ENCODE measurements around the gene TXNDC5. TPM values are rescaled to one million over a fixed set of nuclear protein-coding genes. Genes with fewer than 3 reads are reported as not detected.
"Not testable (repeated sequence)": the region's sequence is repeated elsewhere in the genome, so short reads cannot be mapped to it uniquely, and the experiment has no call there.

The TXNDC5 gene
- total RNA-seq, 4 donors from 2014 or later, result 49.2 to 61.1 (median 60.3) TPM

DNA sequence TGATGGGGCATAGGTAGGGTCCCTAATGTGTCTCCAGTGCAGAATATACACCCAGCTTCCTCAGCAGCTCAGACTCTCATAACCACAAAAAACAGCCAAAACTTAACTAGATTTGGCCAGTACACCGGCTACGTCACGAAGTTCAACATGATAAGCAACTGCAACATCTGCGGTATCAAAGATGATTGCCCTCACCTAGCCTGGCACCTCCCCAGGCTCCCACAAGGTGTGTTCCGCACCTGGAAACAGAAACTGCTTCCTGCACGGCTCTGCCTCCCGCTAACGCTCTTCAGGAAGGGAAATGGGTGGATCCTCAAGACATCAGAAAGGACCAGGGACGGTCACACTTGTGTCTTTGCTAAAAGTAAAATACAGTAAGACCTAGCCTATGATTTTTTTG lies 9.5 kb downstream of the TXNDC5 start:
- DNase-seq (ENCODE audit: low spot score in 2 of 2), result no peak
- peaks cover 79% of the 10 kb centered on the region for H3K36me3 ChIP-seq
- WGBS, result 93% methylated on average over 9 of the region's 9 CpGs
- no peak overlapping the region for H3K4me3 ChIP-seq
- no peak overlapping the region for H3K27ac ChIP-seq
- no peaks in the 10 kb centered on the region for H3K27me3 ChIP-seq
- H3K9me3 ChIP-seq, result no peaks in the 10 kb centered on the region
- TF ChIP-seq POLR2AphosphoS5 (IDR thresholded peaks at IDR 0.05) (no peak), EP300 (IDR thresholded peaks at IDR 0.05) (no peak), POLR2A (IDR thresholded peaks at IDR 0.05) (no peak)
- TF ChIP-seq, protein P1, sequence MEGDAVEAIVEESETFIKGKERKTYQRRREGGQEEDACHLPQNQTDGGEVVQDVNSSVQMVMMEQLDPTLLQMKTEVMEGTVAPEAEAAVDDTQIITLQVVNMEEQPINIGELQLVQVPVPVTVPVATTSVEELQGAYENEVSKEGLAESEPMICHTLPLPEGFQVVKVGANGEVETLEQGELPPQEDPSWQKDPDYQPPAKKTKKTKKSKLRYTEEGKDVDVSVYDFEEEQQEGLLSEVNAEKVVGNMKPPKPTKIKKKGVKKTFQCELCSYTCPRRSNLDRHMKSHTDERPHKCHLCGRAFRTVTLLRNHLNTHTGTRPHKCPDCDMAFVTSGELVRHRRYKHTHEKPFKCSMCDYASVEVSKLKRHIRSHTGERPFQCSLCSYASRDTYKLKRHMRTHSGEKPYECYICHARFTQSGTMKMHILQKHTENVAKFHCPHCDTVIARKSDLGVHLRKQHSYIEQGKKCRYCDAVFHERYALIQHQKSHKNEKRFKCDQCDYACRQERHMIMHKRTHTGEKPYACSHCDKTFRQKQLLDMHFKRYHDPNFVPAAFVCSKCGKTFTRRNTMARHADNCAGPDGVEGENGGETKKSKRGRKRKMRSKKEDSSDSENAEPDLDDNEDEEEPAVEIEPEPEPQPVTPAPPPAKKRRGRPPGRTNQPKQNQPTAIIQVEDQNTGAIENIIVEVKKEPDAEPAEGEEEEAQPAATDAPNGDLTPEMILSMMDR (IDR thresholded peaks at IDR 0.05), result no peak
- H3K4me1 ChIP-seq, result peaks cover 2% of the 10 kb centered on the region

DNA sequence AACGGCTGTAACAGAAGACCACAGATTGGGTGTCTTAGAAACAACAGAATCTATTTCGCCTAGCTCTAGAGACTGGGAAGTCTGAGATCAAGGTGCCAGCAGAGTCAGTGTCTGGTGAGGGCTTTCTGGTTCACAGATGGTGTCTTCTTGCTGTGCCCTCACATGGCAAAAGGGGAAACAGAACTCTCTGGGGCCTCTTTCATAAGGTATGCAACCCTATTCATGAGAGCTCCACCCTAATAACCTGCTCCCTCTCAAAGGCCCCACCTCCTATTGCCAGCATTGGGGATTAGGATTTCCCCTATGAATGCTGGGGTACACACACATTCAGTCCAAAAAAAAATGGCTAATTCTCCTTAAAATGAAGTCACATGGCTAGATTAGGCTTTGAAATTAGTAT lies 10.0 kb downstream of the TXNDC5 start:
- peaks cover 83% of the 10 kb centered on the region for H3K36me3 ChIP-seq

DNA sequence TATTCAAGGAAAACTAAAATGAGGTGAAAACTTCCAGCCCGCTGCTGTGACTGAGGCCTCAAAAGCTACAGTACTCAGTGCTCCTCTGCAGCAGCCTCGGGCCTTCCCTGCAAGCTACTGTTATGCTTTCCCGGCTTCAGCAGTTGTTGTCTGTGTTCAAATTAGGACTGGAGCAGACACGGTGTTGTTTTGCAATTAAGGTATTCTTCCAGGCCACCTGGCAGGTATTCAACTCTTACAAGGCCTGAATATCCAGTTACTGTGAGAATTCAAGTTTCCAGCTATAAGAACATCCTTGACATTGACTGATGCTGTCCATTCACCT lies 10.7 kb downstream of the TXNDC5 start:
- no peaks in the 10 kb centered on the region for H3K9me3 ChIP-seq
- 61% methylated on average over 4 of the region's 4 CpGs for WGBS
- peaks cover under 1% of the 10 kb centered on the region for H3K4me1 ChIP-seq
- no peak overlapping the region for H3K27ac ChIP-seq
- no peak overlapping the region for H3K4me3 ChIP-seq
- no peak for DNase-seq (ENCODE audit: low spot score in 2 of 2)
- no peaks in the 10 kb centered on the region for H3K27me3 ChIP-seq
- peaks cover 91% of the 10 kb centered on the region for H3K36me3 ChIP-seq
- TF ChIP-seq, protein P1 (IDR thresholded peaks at IDR 0.05), result no peak
- TF ChIP-seq EP300 (IDR thresholded peaks at IDR 0.05) (no peak), POLR2AphosphoS5 (IDR thresholded peaks at IDR 0.05) (no peak), POLR2A (IDR thresholded peaks at IDR 0.05) (no peak)

More for the DNA sequence above, 10.0 kb downstream of the TXNDC5 start:
- H3K4me3 ChIP-seq, result no peak overlapping the region
- no peak overlapping the region for H3K27ac ChIP-seq
- no peak for DNase-seq (ENCODE audit: low spot score in 2 of 2)
- H3K9me3 ChIP-seq, result no peaks in the 10 kb centered on the region
- H3K4me1 ChIP-seq, result peaks cover 2% of the 10 kb centered on the region
- 83% methylated on average over 2 of the region's 2 CpGs for WGBS
- TF ChIP-seq EP300 (IDR thresholded peaks at IDR 0.05) (no peak), POLR2A (IDR thresholded peaks at IDR 0.05) (no peak), POLR2AphosphoS5 (IDR thresholded peaks at IDR 0.05) (no peak)
- TF ChIP-seq, protein P1 (IDR thresholded peaks at IDR 0.05), result no peak
- no peaks in the 10 kb centered on the region for H3K27me3 ChIP-seq

DNA sequence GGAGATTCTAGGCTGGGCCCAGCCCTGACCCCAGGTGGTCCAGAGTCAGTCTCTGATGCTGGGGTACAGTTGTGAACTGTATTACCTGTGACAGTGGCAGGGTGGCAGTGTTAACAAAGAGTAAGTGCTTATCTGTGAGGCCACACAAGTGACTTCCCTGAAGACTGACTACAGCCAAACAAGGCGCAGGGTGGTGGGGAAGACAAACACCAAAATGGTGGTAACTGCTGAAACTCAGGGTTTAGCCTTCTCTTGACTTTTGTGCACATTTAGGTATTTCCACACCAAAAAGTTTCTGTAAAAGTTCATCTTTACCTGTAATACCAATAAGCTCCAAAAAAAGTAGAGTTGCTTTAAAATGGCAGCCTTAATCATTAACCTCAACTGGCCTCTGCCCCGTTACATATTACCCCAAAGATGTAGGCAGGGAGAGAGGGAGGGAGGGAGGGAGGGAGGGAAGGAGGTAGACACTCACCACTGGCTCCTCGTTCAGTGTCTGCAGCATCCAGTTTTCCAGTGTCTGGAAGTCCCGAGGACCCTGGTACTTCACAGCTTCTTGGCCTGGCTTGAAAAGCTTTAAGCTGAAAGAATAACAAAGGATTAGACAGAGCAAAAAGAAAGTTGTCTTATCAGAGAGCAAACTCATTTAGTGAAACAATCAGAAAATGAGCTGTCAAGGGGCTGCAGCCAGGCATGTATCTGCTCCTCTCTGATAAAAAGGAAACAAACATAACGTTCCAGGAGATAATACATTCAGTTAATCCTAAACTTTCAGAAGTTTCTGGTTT lies 11.3 kb downstream of the TXNDC5 start:
- Histone ChIP-seq H3K4me1 (no peaks in the 10 kb centered on the region), H3K27ac (no peak overlapping the region), H3K27me3 (no peaks in the 10 kb centered on the region), H3K4me3 (no peak overlapping the region), H3K9me3 (no peaks in the 10 kb centered on the region), H3K36me3 (peaks cover 91% of the 10 kb centered on the region)
- no peak for DNase-seq (ENCODE audit: low spot score in 2 of 2)
- TF ChIP-seq EP300 (IDR thresholded peaks at IDR 0.05) (no peak), POLR2A (IDR thresholded peaks at IDR 0.05) (no peak), POLR2AphosphoS5 (IDR thresholded peaks at IDR 0.05) (no peak)
- TF ChIP-seq, protein P1 (IDR thresholded peaks at IDR 0.05), result no peak
- whole genome bisulfite sequencing, result 92% methylated on average over 5 of the region's 5 CpGs

DNA sequence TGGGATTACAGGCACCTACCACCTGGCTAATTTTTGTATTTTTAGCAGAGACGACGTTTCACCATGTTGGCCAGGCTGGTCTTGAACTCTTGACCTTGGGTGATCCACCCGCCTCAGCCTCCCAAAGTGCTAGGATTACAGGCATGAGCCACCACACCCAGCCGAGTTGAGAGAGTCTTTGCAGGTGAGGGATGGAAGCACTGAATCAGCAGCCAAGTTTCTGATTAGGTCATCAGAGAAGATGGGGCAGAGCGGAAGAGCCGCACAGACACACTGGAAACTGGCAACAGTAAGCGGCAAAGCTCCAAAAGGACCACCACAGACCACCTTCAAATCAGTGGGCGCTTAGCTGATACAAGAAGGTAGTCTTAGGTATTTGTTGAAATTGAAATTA lies 12.4 kb downstream of the TXNDC5 start:
- not testable (repeated sequence) for H3K4me1 ChIP-seq; H3K27me3 ChIP-seq; H3K27ac ChIP-seq; H3K9me3 ChIP-seq; H3K4me3 ChIP-seq; DNase-seq (ENCODE audit: low spot score in 2 of 2)
- H3K36me3 ChIP-seq, result peaks cover 91% of the 10 kb centered on the region
- WGBS, result 96% methylated on average over 8 of the region's 8 CpGs
